HCT116 (cell line): Measurements from ENCODE around the gene ZNF41. TPM values are rescaled to one million over a fixed set of nuclear protein-coding genes. Genes with fewer than 3 reads are reported as not detected.

ENCODE experiments used
- ATAC-seq: fragments of 200-7000 bp; cut with Tn5 transposase; 2 replicates; pipeline ENCODE4 v1.9.1; 2020; ENCODE audit warnings: mild to moderate bottlenecking, moderate library complexity
- BruUV-seq: library from RNA; stranded (reverse); fragments of 400-500 nt; replicated peaks from 2 replicates; lab custom pipeline; 2021; lab: Mats Ljungman, UMichigan
- CTCF ChIA-PET: fragments of 300-600 bp; sonication (Branson Sonifier 250); formaldehyde crosslinking; loops from one replicate; lab custom pipeline; 2021; ENCODE audit warnings: antibody characterized with exemption; lab: Charles Lee
- POLR2A ChIA-PET: fragments of 300-600, 350-600 bp; sonication (Branson Sonifier 250); formaldehyde crosslinking; loops from one replicate; lab custom pipeline; 2021; ENCODE audit warnings: antibody characterized with exemption; lab: Charles Lee
- RAD21 ChIA-PET, 2 experiments: fragments of 300-600 bp; sonication (Branson Sonifier 250); formaldehyde crosslinking; loops; one replicate each; lab custom pipeline; 2023; ENCODE audit warnings: low total read pairs in 2 of 2; ENCODE audit not compliant: uncharacterized antibody in 2 of 2, unreplicated experiment in 2 of 2, low non-redundant PET in 1 of 2; lab: Charles Lee
- DNase-seq: peaks from one replicate; pipeline ENCODE4 v3.0.0-alpha.2; 2010; ENCODE audit warnings: low read depth, low spot score
- H2AFZ ChIP-seq: fragments of 200-600 bp; shearing (Covaris generic), sonication (generic); 2 replicates; pipeline ENCODE4 v1.6.1; 2017; ENCODE audit warnings: low read depth, mixed run types, mixed read lengths, antibody characterized with exemption, low read length; ENCODE audit not compliant: poor library complexity, severe bottlenecking
- H3K27ac ChIP-seq: 2 replicates; pipeline ENCODE4 v1.5.1; 2012; ENCODE audit warnings: low read depth, low read length
- H3K27me3 ChIP-seq: fragments of 200-600 bp; sonication (generic); 2 replicates; pipeline ENCODE4 v1.6.1; 2016; ENCODE audit warnings: mixed run types, low read length, mixed read lengths; ENCODE audit not compliant: insufficient read depth
- H3K36me3 ChIP-seq, 2 experiments: fragments of 200-500 bp in 1 of 2; fragments of 200-600 bp in 1 of 2; sonication (Bioruptor generic) in 1 of 2; sonication (generic) in 1 of 2; 2 replicates each; pipeline versions ENCODE4 v1.5.1 to v1.6.1; 2014 to 2016; ENCODE audit warnings: low read length in 2 of 2, inconsistent platforms in 1 of 2, mixed read lengths in 1 of 2, mixed run types in 1 of 2; ENCODE audit not compliant: insufficient read depth in 2 of 2, control insufficient read depth in 1 of 2
- H3K4me1 ChIP-seq, 2 experiments: fragments of 200-600 bp in 1 of 2; sonication (generic) in 1 of 2; 2 replicates each; pipeline versions ENCODE4 v1.5.1 to v1.6.1; 2012 to 2017; ENCODE audit warnings: low read length in 2 of 2, inconsistent platforms in 1 of 2, mild to moderate bottlenecking in 1 of 2, mixed read lengths in 1 of 2, mixed run types in 1 of 2, moderate library complexity in 1 of 2; ENCODE audit not compliant: insufficient read depth in 2 of 2, control insufficient read depth in 1 of 2
- H3K4me2 ChIP-seq: fragments of 200-600 bp; sonication (generic); 2 replicates; pipeline ENCODE4 v1.6.1; 2017; ENCODE audit warnings: mixed run types, low read length, mixed read lengths
- H3K4me3 ChIP-seq, 2 experiments: fragments of 200-600 bp in 1 of 2; sonication (generic) in 1 of 2; replicated peaks in 1 of 2; 2 replicates each; pipeline ENCODE4 v1.5.1; 2011 to 2016; ENCODE audit warnings: low read length in 2 of 2, control low read depth in 1 of 2, low read depth in 1 of 2, mild to moderate bottlenecking in 1 of 2, mixed read lengths in 1 of 2, mixed run types in 1 of 2
- H3K79me2 ChIP-seq: fragments of 200-600 bp; sonication (generic); 2 replicates; pipeline ENCODE4 v1.6.1; 2017; ENCODE audit warnings: mild to moderate bottlenecking, mixed run types, low read length, moderate library complexity, mixed read lengths; ENCODE audit not compliant: insufficient read depth
- H3K9ac ChIP-seq: fragments of 200-600 bp; sonication (generic); 2 replicates; pipeline ENCODE4 v1.6.1; 2016; ENCODE audit warnings: low read length, mixed read lengths
- H3K9me2 ChIP-seq: fragments of 200-600 bp; sonication (generic), shearing (Covaris generic); 2 replicates; pipeline ENCODE4 v1.6.1; 2017; ENCODE audit warnings: mixed run types, mild to moderate bottlenecking, moderate library complexity; ENCODE audit not compliant: insufficient read depth
- H3K9me3 ChIP-seq, 2 experiments: fragments of 200-500 bp in 1 of 2; fragments of 200-600 bp in 1 of 2; sonication (Bioruptor generic) in 1 of 2; sonication (generic) in 1 of 2; 2 replicates each; pipeline ENCODE4 v1.6.1; 2014 to 2017; ENCODE audit warnings: low read length in 2 of 2, mixed read lengths in 2 of 2, inconsistent platforms in 1 of 2, low read depth in 1 of 2, mild to moderate bottlenecking in 1 of 2, mixed run types in 1 of 2, moderate library complexity in 1 of 2; ENCODE audit not compliant: control insufficient read depth in 1 of 2, insufficient read depth in 1 of 2
- H4K20me1 ChIP-seq: fragments of 200-600 bp; sonication (generic), shearing (Covaris generic); 2 replicates; pipeline ENCODE4 v1.6.1; 2017; ENCODE audit warnings: mixed run types, mild to moderate bottlenecking, moderate library complexity; ENCODE audit not compliant: insufficient read depth
- ATF3 ChIP-seq: IDR thresholded peaks from 2 replicates; pipeline ENCODE4 v1.6.1; 2012
- CBX3 ChIP-seq: IDR thresholded peaks from 2 replicates; pipeline ENCODE4 v1.6.1; 2012; ENCODE audit warnings: low read depth
- CEBPB ChIP-seq: IDR thresholded peaks from 2 replicates; pipeline ENCODE4 v1.6.1; 2012; ENCODE audit warnings: low read depth
- EGR1 ChIP-seq: IDR thresholded peaks from 2 replicates; pipeline ENCODE4 v1.6.1; 2012; ENCODE audit warnings: low read depth
- ELF1 ChIP-seq: IDR thresholded peaks from 2 replicates; pipeline ENCODE4 v1.6.1; 2012; ENCODE audit warnings: low read depth, borderline replicate concordance
- EZH2 ChIP-seq: fragments of 200-600 bp; sonication (generic); IDR thresholded peaks from 2 replicates; pipeline ENCODE4 v1.6.1; 2017; ENCODE audit warnings: antibody characterized with exemption, mixed run types
- FOSL1 ChIP-seq: IDR thresholded peaks from 2 replicates; pipeline ENCODE4 v1.6.1; 2012; ENCODE audit warnings: low read depth
- JUND ChIP-seq: IDR thresholded peaks from 2 replicates; pipeline ENCODE4 v1.6.1; 2012
- POLR2A ChIP-seq: IDR thresholded peaks from 2 replicates; pipeline ENCODE4 v1.7.0; 2011; ENCODE audit warnings: borderline replicate concordance; ENCODE audit not compliant: insufficient read depth, insufficient read length; ENCODE audit errors: extremely low read depth
- POLR2AphosphoS5 ChIP-seq: IDR thresholded peaks from 2 replicates; pipeline ENCODE4 v1.6.1; 2011; ENCODE audit warnings: mild to moderate bottlenecking, low read depth, low read length, moderate library complexity
- REST ChIP-seq: IDR thresholded peaks from 2 replicates; pipeline ENCODE4 v1.6.1; 2012; ENCODE audit warnings: low read depth
- SIN3A ChIP-seq: IDR thresholded peaks from 2 replicates; pipeline ENCODE4 v1.6.1; 2012; ENCODE audit warnings: low read depth
- SP1 ChIP-seq: IDR thresholded peaks from 2 replicates; pipeline ENCODE4 v1.6.1; 2012; ENCODE audit warnings: low read depth
- SRF ChIP-seq: IDR thresholded peaks from 2 replicates; pipeline ENCODE4 v1.6.1; 2012; ENCODE audit warnings: low read depth
- TCF7L2 ChIP-seq: IDR thresholded peaks from 2 replicates; pipeline ENCODE4 v1.7.0; 2011; ENCODE audit warnings: borderline replicate concordance, inconsistent platforms; ENCODE audit not compliant: insufficient read depth, insufficient read length; ENCODE audit errors: extremely low read depth
- YY1 ChIP-seq: IDR thresholded peaks from 2 replicates; pipeline ENCODE4 v1.6.1; 2011; ENCODE audit warnings: low read length, low read depth, moderate library complexity, mild to moderate bottlenecking; ENCODE audit not compliant: insufficient replicate concordance; ENCODE audit errors: extremely low read depth
- ZFX ChIP-seq: fragments of 450-650 bp; IDR thresholded peaks from 2 replicates; pipeline ENCODE4 v1.6.1; 2017
- ZNF274 ChIP-seq: fragments of 200-500 bp; sonication (Bioruptor generic); IDR thresholded peaks from 2 replicates; pipeline ENCODE4 v1.6.1; 2014; ENCODE audit warnings: mild to moderate bottlenecking, low read depth, low read length, inconsistent platforms
- intact Hi-C: fragments of 100-400 bp; cut with micrococcal nuclease; formaldehyde crosslinking; loops from 2 replicates; pipeline ENCODE4 v1.10.0; 2022
- total RNA-seq: library from RNA; stranded (reverse); gene quantifications from one replicate; pipeline ENCODE4 v1.2.1, GENCODE V29; 2021; ENCODE audit not compliant: unreplicated experiment
- TF ChIP-seq, protein P1 (sequence below), 3 experiments: fragments of 200-600 bp in 1 of 3; sonication (generic) in 1 of 3; IDR thresholded peaks in 2 of 3; conservative IDR thresholded peaks in 1 of 3; 2 replicates each; pipeline ENCODE4 v1.5.1; 2012 to 2017; ENCODE audit warnings: low read depth in 2 of 3, low read length in 2 of 3, antibody characterized with exemption in 1 of 3, borderline replicate concordance in 1 of 3, control low read depth in 1 of 3, mild to moderate bottlenecking in 1 of 3, mixed read lengths in 1 of 3, mixed run types in 1 of 3, moderate library complexity in 1 of 3; ENCODE audit not compliant: insufficient read depth in 1 of 3
- TF ChIP-seq, protein P2 (sequence below): IDR thresholded peaks from 2 replicates; pipeline ENCODE4 v1.6.1; 2011; ENCODE audit warnings: mild to moderate bottlenecking, low read length, moderate library complexity; ENCODE audit not compliant: insufficient replicate concordance; ENCODE audit errors: extremely low read depth

Gene ZNF41
- total RNA-seq, 1 experiment from 2014 or later = 7.4 TPM

GRCh38 chrX:47489507-47490275 lies 6.7 kb upstream of the ZNF41 start:
- Histone ChIP-seq H3K27ac (no peak overlapping the region), H3K9me2 (no peaks in the 10 kb centered on the region), H3K4me1 (no peaks in the 10 kb centered on the region; a peak in 1 of 4 replicates), H3K9me3 (no peaks in the 10 kb centered on the region), H3K4me2 (no peak overlapping the region), H3K27me3 (no peaks in the 10 kb centered on the region), H3K9ac (no peak overlapping the region), H4K20me1 (no peaks in the 10 kb centered on the region), H2AFZ (no peak overlapping the region), H3K36me3 (no peaks in the 10 kb centered on the region), H3K4me3 (no peak overlapping the region), H3K79me2 (no peaks in the 10 kb centered on the region)
- BruUV-seq = no TSS peak
- ChIA-PET POLR2A (no interaction called here), CTCF (no interaction called here), RAD21 (no interaction called here)
- ATAC-seq (no peak), DNase-seq (no peak)
- TF ChIP-seq EGR1 (no peak), YY1 (no peak), FOSL1 (no peak), POLR2A (no peak), JUND (no peak), ELF1 (no peak), CBX3 (no peak), EZH2 (no peak), SIN3A (no peak), ZNF274 (no peak), CEBPB (no peak), REST (no peak), POLR2AphosphoS5 (no peak), SP1 (no peak), ATF3 (no peak), TCF7L2 (no peak), ZFX (no peak), SRF (no peak)
- TF ChIP-seq, protein P1, sequence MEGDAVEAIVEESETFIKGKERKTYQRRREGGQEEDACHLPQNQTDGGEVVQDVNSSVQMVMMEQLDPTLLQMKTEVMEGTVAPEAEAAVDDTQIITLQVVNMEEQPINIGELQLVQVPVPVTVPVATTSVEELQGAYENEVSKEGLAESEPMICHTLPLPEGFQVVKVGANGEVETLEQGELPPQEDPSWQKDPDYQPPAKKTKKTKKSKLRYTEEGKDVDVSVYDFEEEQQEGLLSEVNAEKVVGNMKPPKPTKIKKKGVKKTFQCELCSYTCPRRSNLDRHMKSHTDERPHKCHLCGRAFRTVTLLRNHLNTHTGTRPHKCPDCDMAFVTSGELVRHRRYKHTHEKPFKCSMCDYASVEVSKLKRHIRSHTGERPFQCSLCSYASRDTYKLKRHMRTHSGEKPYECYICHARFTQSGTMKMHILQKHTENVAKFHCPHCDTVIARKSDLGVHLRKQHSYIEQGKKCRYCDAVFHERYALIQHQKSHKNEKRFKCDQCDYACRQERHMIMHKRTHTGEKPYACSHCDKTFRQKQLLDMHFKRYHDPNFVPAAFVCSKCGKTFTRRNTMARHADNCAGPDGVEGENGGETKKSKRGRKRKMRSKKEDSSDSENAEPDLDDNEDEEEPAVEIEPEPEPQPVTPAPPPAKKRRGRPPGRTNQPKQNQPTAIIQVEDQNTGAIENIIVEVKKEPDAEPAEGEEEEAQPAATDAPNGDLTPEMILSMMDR (IDR thresholded peaks at IDR 0.05 in 2 of 3, conservative IDR thresholded peaks at IDR 0.05 in 1 of 3; ENCODE audit: borderline replicate concordance in 1 of 3, insufficient read depth in 1 of 3, low read depth in 2 of 3, low read length in 2 of 3) = no peak
- TF ChIP-seq, protein P2, sequence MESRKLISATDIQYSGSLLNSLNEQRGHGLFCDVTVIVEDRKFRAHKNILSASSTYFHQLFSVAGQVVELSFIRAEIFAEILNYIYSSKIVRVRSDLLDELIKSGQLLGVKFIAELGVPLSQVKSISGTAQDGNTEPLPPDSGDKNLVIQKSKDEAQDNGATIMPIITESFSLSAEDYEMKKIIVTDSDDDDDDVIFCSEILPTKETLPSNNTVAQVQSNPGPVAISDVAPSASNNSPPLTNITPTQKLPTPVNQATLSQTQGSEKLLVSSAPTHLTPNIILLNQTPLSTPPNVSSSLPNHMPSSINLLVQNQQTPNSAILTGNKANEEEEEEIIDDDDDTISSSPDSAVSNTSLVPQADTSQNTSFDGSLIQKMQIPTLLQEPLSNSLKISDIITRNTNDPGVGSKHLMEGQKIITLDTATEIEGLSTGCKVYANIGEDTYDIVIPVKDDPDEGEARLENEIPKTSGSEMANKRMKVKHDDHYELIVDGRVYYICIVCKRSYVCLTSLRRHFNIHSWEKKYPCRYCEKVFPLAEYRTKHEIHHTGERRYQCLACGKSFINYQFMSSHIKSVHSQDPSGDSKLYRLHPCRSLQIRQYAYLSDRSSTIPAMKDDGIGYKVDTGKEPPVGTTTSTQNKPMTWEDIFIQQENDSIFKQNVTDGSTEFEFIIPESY = no peak
- intact Hi-C loops = no loop called here
